T47D (cell line): ENCODE results near the gene LAMC3.

Experiments used
- DNase-seq, 2 experiments: peaks; one replicate each; pipeline versions ENCODE4 v3.0.0 to v3.0.0-alpha.2; 2011 to 2012; ENCODE audit warnings: low read depth in 1 of 2, low spot score in 1 of 2
- JUND ChIP-seq: IDR thresholded peaks from 2 replicates; pipeline ENCODE4 v1.6.1; 2012; ENCODE audit warnings: low read depth
- in situ Hi-C: cut with HindIII; loops from 2 replicates; pipeline ENCODE4 v1.10.0; 2016; ENCODE audit warnings: low sequenced_read_pairs, low pct_unique_long_range_greater_than_20kb

LAMC3 gene

GRCh38 chr9:130990306-130990977 lies 18.5 kb upstream of the LAMC3 start:
- in situ Hi-C loops = no loop called here
- DNase-seq = no peak
- no peak for TF ChIP-seq JUND

GRCh38 chr9:130990978-130991777 lies 17.8 kb upstream of the LAMC3 start:
- DNase-seq = no peak
- in situ Hi-C loops = no loop called here
- TF ChIP-seq JUND = no peak

GRCh38 chr9:130991778-130992681 lies 16.9 kb upstream of the LAMC3 start:
- in situ Hi-C loops = no loop called here
- DNase-seq = no peak
- TF ChIP-seq JUND = no peak

GRCh38 chr9:130992682-130993032 lies 16.3 kb upstream of the LAMC3 start:
- in situ Hi-C loops = no loop called here
- no peak for DNase-seq
- TF ChIP-seq JUND = no peak

GRCh38 chr9:130993303-130994030 lies 15.5 kb upstream of the LAMC3 start:
- in situ Hi-C loops = no loop called here
- no peak for DNase-seq
- no peak for TF ChIP-seq JUND

GRCh38 chr9:130994135-130995085 lies 14.6 kb upstream of the LAMC3 start:
- TF ChIP-seq JUND = no peak
- DNase-seq = no peak
- in situ Hi-C loops = no loop called here

- in situ Hi-C loops = no loop called here
- no peak for TF ChIP-seq JUND
- peak in 1 of 2 experiments; percentile 25 for DNase-seq
These were observed 13.6 kb upstream of the LAMC3 start for GRCh38 chr9:130995086-130996011.

- DNase-seq = no peak
- in situ Hi-C loops = no loop called here
- TF ChIP-seq JUND = no peak
These were observed 12.8 kb upstream of the LAMC3 start for GRCh38 chr9:130996205-130996604.

- DNase-seq = no peak
- in situ Hi-C loops = no loop called here
- TF ChIP-seq JUND = no peak
These were observed 12.1 kb upstream of the LAMC3 start for GRCh38 chr9:130996676-130997394.

GRCh38 chr9:130997395-130997684 lies 11.6 kb upstream of the LAMC3 start:
- DNase-seq = no peak
- no peak for TF ChIP-seq JUND
- in situ Hi-C loops = no loop called here
